Measurements from ENCODE around the gene CDSN. TPM values are rescaled to one million over a fixed set of nuclear protein-coding genes. Genes with fewer than 3 reads are reported as not detected.
A peak's percentile ranks its signal among the peaks of the same experiment; 100 is the strongest.

CDSN gene
- total RNA-seq, 1 donor from 2014 or later: not detected

DNA sequence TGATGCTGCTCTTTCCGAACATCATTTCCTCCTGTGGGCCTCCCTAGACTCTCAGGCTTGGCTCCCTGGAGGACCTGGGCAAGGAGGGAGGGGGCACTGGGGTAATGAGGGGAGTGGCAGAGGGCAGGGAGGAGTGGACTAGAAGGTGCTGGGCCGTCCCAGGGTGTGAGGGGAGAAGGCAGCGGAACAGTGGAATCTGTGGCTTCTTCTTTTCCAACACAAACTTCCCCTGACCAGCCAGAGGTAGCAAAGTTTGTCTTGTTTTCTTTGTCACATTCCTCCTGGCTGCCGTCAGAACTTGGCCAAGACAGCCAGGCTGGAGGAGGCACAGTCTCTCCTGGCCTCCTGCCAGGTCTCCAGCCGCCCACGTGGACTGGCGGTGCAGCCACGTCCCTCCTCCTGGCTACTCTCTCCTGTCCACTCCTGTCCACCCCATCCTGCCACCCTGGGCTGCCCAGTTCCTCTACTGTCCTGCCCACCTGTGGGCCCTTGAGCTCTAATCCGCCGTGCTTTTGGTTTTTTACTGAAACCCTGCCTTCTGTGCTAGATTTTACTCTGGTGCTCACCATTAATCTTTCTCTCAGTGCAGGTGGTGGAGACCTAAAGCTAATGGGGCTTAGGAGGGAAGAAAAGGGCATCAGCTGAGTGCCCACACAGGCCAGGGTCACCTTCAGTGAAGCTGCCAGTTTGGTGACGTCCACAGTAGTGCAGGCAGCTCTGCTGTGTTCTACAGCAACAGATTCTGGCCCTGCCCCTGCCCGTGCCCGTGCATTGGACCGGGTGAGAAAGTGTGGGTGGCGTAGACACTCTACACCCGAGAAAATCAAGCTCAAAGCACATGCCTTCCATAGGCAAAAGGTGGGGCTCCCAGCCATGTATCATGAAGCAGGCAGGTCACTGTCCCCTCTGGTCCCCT lies 2.8 kb upstream of the CDSN start:
- intact Hi-C loops (cut with DNase I): no loop called here
- peak; percentile 85 for ATAC-seq
- peak; percentile 89 for DNase-seq (ENCODE audit: low spot score)

DNA sequence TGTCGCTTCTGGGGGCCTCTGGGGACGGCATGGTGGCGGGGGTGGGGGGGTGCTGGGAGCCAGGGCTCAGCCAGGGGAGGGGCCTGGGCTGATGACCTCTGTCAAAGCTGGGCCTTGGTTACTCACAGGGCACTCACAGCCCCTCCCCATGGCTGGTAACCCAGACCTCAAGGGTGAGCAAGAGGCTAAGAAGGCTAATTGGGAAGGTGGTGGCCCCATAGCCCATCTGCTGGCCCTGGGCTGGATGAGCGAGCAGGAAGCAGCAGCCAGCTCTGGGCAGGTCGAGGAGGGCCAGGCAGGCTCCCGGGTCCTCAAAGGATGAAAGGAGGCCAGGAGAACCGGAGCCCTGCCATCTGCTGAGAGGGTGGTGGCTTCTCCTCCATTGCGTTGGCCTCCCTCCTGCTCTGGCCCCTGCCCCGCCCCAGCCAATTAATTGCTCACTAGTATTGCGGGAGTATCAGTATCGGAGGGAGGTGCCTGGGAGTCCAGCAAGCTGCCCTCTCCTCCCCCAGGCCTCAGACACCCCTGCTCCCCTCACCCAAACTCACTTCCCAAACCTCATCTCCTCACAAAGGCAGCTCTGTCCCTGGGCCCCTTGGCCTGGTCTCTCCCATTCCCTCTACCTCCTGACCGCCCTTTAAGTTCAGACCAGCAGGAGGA lies 1.0 kb upstream of the CDSN start:
- ATAC-seq: no peak

DNA sequence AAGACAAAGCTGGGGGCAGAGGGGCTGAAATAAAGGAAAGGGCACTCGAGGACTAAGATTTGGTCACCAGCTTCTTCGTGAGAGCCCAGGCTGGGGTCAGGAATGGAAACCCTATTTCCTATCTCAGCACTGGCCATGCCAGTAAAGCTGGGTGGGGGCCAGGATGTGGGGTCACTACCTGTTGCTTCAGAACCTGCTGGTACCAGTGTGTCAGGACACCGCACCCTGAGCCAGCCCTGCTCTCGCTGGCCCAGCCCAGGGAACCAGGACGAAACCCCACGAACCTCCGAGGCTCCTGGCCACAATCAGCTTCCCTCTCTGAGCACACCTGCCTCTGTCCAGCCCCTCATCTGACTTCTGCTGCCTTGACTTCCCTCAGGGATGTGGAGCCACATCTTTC lies 2.1 kb downstream of the CDSN start:
- ATAC-seq (no peak), DNase-seq (ENCODE audit: low spot score) (no peak)
- intact Hi-C loops (cut with DNase I): no loop called here

More for the DNA sequence above, 1.0 kb upstream of the CDSN start:
- intact Hi-C loops (cut with DNase I): no loop called here
- no peak for DNase-seq (ENCODE audit: low spot score)

DNA sequence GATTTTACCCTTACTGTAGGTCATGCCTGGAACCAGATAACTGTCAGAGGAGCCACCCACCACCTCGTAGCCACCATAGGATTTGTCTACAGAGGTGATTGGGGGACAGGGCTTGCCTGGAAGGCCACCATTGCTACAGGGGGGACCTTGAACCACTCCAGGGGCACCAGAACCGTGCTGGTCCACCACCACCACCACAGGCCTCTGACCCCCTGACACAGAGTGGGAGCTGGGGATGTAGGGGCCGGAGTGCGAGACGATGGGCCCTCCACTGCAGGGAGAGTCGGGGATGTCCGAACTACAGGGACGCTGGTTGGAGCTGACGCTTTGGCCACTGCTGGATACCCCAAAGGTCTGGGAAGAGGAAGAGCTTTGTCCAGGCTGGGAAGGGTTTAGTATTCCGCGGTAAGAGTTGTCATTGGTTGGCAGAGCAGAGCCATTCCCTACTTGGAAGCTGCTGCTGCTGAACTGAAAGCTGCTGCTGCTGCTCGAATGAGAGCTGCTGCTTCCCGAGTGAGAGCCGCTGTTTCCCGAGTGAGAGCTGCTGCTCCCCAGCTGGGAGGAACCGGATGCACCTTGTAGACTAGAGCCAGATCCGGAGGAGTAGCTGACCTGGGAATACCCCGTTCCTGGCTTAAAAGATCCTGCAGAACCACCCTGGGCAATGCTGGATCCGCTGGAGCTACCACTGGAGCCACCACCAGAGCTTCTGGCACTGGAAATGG lies 3.4 kb downstream of the CDSN start:
- DNase-seq (ENCODE audit: low spot score) (no peak), ATAC-seq (peak; percentile 28)
- intact Hi-C loops (cut with DNase I): no loop called here

DNA sequence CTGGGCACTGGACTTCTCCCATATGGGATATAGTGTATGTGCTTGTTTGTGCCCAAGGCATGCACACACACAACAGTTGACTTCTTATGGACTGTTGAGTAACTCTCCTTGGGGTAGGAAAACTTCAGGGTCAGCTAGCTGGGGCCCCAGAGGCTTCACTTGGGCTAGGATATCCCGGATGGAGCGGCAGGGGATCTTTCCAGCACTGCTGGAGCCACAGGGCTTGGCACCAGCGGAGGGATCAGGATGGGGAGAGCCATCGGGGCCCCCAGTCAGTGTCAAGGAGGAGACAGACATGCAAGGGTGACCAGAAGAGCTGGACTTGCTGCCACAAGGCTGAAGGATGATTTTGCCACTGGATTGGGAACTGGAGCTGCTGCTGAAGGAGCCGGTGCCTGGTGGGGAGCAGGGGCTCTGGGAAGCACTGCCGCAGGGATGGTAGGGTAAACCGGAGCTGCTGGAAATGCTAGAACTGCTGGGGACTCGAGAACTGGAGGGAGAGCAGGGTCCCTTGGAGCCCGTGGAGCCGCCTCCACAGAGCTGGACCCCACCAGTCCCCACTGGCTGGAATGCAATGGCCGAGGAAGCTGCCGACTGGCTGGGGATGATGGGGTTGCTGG lies 4.2 kb downstream of the CDSN start:
- ATAC-seq: no peak
- DNase-seq (ENCODE audit: low spot score): no peak
- intact Hi-C loops (cut with DNase I): no loop called here

DNA sequence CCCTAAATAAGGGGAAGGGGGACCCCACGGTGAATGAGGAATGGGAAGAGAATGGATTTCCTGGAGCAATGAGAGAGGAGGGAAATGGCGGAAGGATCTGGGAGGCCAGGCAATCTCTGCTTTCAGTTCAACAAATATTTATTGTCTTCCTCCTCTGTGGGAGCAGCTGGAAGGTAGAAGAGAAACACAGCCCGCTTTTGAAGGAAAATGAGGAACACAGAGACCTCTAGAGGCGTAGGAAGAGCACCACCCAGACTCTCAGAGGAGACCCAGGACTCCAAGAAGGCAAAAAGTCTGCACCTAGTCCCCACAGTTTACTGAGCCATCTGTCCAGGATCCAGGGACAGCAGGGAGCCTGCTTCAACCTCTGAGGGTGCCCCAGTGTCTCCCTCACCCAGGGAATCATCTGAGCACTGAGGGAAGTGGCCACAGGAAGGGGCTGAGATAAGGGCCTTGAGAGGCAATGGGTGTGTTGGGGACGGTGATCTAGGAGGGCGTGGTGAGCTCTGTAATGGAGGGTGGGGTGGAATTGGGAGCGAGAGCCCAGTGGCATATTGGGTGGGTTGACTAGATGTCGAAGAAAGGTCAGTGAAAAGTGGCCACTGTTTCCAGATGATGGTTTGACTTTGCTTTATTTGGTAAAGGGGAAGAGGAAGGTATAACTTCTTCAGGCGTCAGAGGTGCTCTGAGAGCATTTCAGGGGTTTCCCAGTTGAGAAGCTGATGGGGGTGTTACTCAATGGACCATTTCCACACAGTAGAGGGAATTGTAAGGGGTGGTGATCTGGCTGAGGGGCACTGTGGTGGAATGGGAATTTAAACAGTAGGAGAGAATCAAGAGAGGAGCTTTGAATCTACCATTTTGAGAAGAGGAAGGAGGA lies 5.0 kb downstream of the CDSN start:
- DNase-seq (ENCODE audit: low spot score): no peak

DNA sequence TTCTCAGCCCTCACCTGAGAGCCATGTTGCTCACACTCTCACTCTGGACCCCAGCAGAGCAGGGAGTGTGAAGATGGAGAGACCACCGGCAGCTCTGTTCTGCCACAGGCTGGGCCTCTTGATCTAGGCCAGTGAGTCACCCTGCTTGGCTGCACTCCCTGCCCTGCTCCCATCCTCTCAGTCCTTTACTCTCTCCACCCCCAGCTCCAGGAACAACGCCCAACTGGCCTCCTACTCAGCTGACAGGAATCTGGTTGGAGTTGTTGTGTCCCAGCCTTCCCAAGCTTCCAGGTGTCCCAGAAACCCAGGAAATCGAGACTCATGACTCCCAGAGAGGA lies 5.7 kb downstream of the CDSN start, which contains the start of gene PSORS1C1:
PSORS1C1 (plus strand) TSS at position 260 of the 338 bp plus-strand sequence. CDS start 14,833 bp downstream, outside the sequence.
- DNase-seq (ENCODE audit: low spot score) (no peak), ATAC-seq (peak; percentile 88)
- intact Hi-C loops (cut with DNase I): no loop called here

More for the DNA sequence above, 5.0 kb downstream of the CDSN start:
- intact Hi-C loops (cut with DNase I): no loop called here
- no peak for ATAC-seq

DNA sequence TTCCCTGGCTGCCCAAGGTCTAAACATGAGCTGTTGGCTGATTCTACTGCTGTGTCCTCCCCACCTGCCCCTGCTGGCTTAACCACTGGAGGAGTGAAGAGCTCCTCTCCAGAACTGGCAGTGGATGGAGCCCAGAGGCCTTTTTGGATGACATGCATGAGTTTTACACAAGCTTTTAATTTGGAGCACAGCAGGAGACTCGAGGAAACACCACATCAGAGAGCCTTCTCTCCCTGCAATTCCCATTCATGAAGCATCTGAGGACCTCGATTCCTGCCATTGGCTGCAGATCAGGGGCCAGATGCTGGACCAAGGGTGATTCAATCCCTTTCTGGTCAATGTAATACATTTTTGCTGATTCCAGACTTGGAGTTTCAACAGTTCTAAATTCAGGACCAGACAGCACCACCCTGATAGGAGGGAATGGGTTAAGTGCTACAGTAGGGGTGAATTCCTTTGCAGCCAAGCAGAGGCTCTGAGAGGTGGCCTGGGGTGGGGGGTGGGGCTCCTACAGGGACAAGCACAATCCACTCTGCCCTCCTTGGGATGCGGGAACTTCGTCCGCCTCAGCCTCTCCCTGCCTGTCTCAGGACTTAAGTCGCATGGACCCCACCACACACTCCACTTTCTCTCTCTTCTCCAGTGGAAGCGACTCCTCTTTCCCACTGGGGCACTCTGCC lies 6.2 kb downstream of the CDSN start:
- ATAC-seq (peak; percentile 28), DNase-seq (ENCODE audit: low spot score) (no peak)
- intact Hi-C loops (cut with DNase I): no loop called here

DNA sequence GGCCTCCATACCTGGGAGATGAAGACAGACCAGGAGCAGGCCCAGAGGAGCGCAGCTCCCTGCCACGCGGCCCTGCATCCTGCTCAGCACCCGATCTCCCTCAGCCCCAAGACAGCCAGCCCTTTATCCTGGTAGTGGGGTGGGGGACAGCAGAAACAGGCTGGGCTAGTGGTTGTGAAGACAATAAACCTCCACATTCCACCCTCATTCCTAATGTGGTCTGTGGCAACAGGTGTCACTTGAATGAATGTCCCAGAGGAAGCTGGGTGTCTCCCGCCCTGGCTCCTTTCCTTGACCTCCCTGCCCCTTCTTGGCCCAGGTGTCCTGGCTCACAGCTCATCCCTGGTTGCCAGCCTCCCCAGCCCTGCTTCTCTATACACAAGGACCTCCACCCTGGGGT lies 7.8 kb downstream of the CDSN start, which contains the start of gene C6orf15:
C6orf15 (minus strand) TSS at position 98 of the 400 bp plus-strand sequence; CDS start at position 78, 20 bp downstream.
- ATAC-seq (no peak), DNase-seq (ENCODE audit: low spot score) (no peak)
- intact Hi-C loops (cut with DNase I): no loop called here

DNA sequence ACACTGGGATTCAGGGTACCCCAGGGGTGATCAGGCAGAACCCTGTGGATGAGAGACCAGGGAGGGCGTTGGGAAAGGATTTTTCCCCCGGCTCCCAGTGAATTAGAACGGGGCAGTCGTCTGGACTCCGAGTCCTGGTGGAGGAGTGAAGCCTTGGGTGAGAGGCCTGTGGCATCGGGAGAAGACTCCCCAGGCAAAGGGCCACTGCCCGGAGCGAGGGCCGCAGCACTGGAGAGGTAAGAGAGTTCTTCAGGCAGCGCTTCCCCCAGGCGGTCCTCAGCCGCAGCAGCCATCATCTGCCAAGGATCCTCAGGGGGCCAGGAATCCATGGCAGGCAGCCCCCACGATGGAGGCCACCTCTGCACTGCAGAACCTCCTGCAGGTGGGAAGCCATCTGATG lies 8.5 kb downstream of the CDSN start:
- DNase-seq (ENCODE audit: low spot score) (no peak), ATAC-seq (no peak)
- intact Hi-C loops (cut with DNase I): no loop called here

DNA sequence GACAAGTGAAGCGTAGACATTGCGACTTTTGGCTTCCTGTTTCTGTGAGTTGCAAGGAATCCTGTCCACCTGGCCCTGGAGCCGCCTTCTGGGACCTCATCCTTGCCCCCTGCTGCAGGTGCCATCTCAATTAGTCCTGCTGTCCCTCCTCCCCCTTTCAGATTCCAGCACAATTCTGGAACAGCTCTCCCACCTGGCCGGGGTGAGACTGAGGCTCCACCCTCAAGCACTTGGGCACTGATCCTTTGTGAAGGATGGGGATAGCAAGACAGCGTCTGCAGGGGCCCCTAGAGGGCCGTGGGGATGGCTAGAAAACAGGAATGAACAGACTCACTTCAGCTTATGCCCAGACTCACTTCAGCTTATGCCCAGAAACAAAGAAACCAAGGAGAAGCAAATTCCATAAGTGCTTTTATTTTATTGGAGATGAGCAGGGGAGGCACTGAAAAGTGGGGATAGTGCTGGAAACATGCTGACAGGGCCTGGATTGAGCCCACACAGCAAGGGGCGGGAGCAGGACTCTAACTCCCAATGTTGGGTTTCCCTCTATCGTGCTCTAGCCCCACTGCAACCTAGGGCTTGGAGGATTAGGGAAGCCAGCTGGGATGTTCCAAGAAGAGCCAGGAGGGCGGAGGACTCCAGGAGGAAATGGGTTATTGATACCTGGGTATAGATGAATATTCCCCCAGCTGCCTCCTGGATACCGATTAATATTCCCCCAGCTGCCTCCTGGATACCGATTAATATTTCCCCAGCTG lies 9.2 kb downstream of the CDSN start:
- DNase-seq (ENCODE audit: low spot score) (no peak), ATAC-seq (no peak)
- intact Hi-C loops (cut with DNase I): no loop called here

DNA sequence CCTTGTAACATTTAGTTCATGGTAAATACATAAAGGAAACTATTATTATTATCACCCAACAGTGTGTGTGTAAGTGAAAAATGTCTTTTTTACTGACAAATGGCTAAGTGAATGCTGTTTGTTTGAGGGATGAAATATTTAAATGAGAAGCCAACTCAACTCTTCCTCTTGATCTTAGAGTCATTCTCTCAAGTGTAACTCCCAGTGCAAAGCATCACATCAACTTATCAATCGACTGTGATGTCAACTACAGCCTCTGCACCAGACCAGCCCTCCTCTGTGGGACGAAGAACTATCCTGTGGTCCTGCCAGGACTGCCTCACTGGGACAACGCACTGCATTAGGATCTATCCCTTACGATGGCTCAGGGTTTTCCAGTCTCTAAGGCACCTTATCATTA lies 13.2 kb downstream of the CDSN start:
- intact Hi-C loops (cut with DNase I): no loop called here
- no peak for ATAC-seq
- DNase-seq (ENCODE audit: low spot score): no peak

DNA sequence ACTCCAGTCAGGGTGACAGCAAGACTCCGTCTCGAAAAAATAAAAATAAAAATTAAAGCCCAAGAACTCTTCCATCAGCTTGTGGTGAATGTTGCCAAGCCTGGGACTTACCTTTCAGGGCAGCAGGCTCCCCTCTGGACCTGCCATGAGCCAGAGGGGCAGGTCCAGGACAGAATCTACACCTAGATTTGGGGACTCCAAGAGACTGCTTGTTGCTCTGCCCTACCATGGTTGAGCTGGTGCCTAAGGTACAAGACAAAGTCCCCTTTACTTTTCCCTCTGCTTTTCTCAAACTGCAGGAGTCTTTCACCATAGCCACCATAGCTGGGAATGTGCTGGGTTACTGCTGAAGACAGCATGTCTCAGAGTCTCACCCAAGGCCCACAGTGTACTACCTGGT lies 17.1 kb downstream of the CDSN start:
- no peak for DNase-seq (ENCODE audit: low spot score)
- ATAC-seq: no peak
- intact Hi-C loops (cut with DNase I): no loop called here

DNA sequence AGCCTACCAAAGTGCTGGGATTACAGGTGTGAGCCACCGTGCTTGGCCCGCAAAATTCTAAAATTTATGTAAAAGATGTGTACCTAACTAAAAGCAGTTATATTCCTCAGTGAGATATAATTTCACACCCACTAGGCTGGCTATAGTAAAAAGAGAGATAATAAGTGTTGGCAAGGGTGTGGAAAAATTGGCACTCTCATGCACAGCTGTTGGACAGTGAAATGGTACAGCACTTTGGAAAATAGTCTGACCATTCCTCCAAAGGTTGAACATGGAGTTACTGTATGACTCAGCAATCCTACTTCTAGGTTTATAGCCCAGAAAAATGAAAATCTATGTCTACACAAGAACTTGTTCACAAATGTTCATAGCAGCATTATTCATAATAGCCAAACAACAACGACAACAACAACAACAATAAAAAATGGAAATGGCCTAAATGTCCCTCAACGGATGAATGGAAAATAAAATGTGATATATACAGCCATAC lies 21.8 kb downstream of the CDSN start:
- intact Hi-C loops (cut with DNase I): no loop called here
- DNase-seq (ENCODE audit: low spot score) (no peak), ATAC-seq (no peak)

DNA sequence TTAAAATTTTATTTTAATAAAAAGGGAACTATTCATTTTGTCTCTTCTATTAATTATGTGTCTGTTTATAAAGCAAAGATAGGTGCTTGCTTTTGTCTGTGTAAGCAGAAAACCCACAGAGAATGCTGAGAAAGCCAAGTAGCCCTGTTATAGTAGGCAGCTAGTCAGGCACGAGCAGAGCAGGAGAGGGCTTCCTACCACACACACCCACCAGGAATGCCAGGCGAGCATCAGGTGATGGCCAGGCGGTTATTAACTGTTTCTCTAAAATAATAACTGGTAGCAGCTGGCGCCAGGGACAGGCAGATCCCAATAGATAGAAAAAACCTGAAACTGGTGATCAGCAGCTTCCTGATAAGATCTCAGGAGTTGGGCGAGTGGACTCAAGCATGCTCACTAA lies 23.6 kb downstream of the CDSN start:
- ATAC-seq: no peak
- no peak for DNase-seq (ENCODE audit: low spot score)
- intact Hi-C loops (cut with DNase I): no loop called here

DNA sequence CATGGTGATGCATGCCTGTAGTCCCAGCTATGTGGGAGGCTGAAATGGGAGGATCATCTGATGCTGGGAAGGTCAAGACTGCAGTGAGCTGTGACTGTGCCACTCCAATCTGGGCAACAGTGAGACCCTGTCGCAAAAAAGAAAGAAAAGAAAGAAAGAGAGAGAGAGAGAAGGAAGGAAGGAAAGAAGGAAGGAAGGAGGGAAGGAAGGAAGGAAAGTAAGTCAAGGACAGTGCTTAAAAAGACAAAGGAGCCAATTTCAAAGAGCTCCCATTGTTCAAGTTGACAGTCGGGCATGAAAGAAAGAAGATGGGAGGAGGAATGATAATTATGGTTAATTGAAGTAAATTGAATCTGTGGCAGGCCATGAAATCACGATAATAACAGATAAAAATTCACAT lies 24.0 kb downstream of the CDSN start:
- DNase-seq (ENCODE audit: low spot score): no peak
- ATAC-seq: no peak
- intact Hi-C loops (cut with DNase I): no loop called here

DNA sequence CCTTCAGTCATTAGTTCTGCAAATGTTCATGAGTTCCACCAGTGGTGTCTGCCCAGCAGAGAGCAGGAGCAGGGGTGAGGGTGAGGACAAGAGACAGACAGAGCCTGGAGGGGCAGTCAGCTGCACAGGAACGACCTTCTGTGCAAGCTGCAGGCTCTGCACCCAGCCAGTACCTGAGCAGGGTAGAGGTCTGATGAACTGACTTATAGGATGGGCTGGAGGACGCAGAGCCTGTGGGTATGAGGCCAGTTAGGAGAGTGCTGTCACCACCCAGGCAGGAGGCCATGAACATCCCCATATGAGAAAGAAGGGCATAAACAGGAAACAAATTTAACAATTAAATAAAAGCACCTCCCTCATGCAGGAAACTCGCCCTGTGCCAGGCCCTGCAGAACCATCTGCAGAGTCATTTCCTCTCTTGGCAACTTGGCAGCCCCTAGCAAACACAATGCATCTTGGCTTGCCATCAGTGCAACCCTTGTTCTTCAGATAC lies 25.8 kb downstream of the CDSN start:
- ATAC-seq (peak; percentile 34), DNase-seq (ENCODE audit: low spot score) (no peak)
- intact Hi-C loops (cut with DNase I): no loop called here
